GM21723 (cell line): ENCODE results near the gene RUFY4.
"Not testable (repeated sequence)": the region's sequence is repeated elsewhere in the genome, so short reads cannot be mapped to it uniquely, and the experiment has no call there.

Source experiments
- ATAC-seq: cut with Tn5 transposase; IDR thresholded peaks from one replicate; pipeline ENCODE4 v1.9.1; 2021; ENCODE audit warnings: mild to moderate bottlenecking, moderate library complexity; ENCODE audit not compliant: unreplicated experiment

RUFY4 gene

GRCh38 chr2:218081695-218082094 lies 12.6 kb downstream of the RUFY4 start:
- no peak for ATAC-seq

DNA sequence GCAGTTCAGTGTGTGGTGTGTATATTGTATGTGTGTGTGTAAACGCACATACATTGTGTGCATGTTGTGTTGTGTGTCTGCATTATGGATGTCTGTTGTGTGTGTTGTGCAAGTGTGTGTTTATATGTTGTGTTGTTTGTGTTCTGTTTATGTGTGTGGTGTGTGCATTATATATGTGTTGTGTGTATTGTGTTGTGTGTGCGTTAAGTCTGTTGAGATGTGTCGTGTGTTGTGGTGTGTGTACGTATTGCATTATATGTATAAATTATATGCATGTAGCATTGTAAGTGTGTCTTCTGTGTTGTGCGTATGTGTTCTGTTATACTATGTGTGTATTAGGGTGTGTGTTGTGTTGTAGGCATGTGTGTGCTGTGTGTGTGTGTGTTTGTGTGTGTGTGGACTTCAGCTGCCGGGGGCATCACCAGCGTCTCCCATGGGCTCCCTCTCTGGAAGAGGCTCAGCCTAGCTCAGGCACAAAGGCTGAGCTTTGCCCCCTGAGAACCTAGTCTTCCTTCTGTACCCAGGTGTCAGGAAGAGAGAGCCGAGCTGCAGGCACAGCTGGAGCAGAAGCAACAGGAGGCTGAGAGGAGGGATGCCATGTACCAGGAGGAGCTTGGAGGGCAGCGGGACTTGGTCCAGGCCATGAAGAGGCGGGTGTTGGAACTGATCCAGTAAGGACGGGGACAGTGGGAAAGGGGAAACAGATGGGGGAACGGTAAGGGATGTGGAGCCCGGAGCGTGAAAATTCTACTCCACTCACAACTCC lies 13.7 kb downstream of the RUFY4 start:
- ATAC-seq, result no peak

DNA sequence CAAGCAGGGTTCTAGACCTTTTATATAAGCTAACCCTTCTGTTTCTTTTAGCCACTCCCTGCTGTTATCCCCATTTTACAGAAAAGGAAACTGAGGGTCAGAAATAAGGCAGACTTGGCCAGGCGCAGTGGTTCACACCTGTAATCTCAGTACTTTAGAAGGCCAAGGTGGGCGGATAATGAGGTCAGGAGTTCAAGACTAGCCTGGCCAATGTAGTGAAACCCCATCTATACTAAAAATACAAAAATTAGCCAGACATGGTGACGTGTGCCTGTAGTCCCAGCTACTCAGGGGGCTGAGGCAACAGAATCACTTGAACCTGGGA lies 14.3 kb downstream of the RUFY4 start:
- no peak for ATAC-seq

DNA sequence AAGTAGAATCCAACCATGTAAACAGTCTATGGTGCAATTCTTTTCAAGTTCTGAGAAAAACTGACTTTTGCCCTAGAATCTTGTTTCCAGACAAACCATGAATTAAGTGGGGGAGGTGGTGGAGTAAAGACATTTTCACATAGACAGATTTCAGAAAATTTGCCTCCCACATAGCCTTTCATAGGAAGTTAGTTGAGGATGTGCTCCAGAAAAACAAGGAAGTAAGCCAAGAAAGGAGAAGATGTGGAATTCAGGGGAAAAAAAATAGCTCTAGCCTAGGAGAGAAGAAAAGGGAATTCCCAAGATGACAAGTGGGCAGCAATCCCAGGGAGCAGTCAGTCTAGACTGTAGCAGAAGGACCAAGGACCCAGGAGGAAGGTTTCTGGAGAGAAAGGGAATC lies 17.4 kb downstream of the RUFY4 start:
- no peak for ATAC-seq

- ATAC-seq, result no peak
Observed at GRCh38 chr2:218089259-218089658, 20.2 kb downstream of the RUFY4 start.

- no peak for ATAC-seq
Observed at GRCh38 chr2:218091746-218092145, 22.7 kb downstream of the RUFY4 start.

DNA sequence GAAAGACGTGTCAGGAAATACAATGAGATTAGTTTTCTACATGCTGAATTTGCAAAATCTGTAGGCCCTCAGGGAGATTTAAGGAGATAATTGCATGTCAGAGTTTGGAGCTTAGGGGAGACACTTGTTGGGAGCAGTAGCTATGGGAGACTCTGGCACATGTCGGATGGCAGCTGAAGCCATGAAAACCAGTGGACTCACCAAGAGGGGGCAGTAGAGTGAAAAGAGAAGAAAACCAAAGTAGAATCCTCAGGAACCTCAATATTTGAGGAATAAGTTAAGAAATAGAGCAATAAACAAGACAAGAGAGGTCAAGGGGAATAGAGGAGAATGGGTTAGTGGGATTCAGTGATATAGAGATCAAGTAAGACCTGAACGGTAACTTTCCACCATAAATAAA lies 24.8 kb downstream of the RUFY4 start:
- ATAC-seq, result no peak

DNA sequence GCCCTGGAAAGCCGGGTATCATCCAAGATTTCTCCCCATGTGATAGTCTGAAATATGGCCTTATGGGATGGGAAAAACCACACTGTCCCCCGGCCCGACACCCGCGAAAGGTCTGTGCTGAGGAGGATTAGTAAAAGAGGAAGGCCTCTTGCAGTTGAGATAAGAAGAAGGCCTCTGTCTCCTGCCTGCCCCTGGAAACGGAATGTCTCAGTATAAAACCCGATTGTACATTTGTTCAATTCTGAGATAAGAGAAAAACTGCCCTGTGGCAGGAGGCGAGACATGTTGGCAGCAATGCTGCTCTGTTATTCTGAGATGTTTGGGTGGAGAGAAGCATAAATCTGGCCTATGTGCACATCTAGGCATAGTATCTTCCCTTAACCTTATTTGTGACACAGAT lies 26.8 kb downstream of the RUFY4 start:
- no peak for ATAC-seq

- no peak for ATAC-seq
Observed at GRCh38 chr2:218097975-218098374, 28.9 kb downstream of the RUFY4 start.

- not testable (repeated sequence) for ATAC-seq
Observed at GRCh38 chr2:218108834-218109233, 39.8 kb downstream of the RUFY4 start.

DNA sequence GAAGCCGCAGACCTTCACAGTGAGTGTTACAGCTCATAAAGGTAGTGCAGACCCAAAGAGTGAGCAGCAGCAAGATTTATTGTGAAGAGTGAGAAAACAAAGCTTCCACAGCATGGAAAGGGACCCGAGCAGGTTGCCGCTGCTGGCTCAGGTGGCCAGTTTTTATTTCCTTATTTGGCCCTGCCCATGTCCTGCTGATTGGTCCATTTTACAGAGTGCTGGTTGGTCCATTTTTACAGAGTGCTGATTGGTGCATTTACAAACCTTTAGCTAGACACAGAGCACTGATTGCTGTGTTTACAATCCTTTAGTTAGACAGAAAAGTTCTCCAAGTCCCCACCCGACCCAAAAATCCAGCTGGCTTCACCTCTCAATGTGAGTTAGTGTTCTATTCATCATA lies 52.7 kb downstream of the RUFY4 start:
- ATAC-seq, result not testable (repeated sequence)

DNA sequence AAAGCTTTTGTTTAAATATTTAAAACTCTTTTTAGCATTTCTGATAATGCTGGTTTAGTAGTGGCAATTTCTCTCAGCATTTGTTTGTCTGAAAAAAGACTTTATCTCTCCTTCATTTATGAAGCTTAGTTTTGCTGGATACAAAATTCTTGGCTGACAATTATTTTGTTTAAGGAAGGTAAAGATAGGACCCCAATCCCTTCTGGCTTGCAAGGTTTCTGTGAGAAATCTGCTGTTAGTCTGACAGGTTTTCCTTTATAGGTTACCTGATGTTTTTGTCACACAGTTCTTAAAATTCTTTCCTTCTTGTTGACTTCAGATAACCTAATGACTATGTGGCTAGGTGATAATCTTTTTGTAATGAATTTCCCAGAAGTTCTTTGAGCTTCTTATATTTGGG lies 53.2 kb downstream of the RUFY4 start:
- not testable (repeated sequence) for ATAC-seq

DNA sequence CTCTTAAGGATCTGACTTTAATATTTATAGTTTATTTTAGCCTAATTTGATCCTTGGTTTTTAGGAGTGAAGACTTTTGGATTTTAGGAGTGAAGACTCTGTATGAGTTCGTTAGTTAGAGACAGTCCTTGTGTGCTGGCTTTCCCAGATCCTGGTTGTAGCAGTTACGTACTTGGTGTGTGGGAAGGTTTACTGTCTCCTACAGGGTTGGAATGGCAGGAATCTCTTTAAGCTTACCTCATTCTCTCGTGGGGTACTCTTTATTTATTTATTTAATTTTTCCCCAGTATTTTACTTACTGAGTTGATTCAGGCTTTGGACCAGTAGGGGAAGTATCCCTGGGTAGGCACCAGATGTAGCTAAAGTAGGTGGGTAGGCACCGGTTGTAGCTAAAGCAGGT lies 54.9 kb downstream of the RUFY4 start:
- no peak for ATAC-seq

- ATAC-seq, result no peak
Observed at GRCh38 chr2:218125095-218125494, 56.0 kb downstream of the RUFY4 start.

- ATAC-seq, result peak; percentile 76
Observed at GRCh38 chr2:218125626-218126080, 56.6 kb downstream of the RUFY4 start, which contains the start of gene CXCR2. CXCR2 (plus strand) TSS chr2:218126028; CDS start chr2:218134802, 8,774 bp downstream.

- ATAC-seq, result no peak
Observed at GRCh38 chr2:218127929-218128455, 58.9 kb downstream of the RUFY4 start.

- no peak for ATAC-seq
Observed at GRCh38 chr2:218128781-218129457, 59.9 kb downstream of the RUFY4 start.

DNA sequence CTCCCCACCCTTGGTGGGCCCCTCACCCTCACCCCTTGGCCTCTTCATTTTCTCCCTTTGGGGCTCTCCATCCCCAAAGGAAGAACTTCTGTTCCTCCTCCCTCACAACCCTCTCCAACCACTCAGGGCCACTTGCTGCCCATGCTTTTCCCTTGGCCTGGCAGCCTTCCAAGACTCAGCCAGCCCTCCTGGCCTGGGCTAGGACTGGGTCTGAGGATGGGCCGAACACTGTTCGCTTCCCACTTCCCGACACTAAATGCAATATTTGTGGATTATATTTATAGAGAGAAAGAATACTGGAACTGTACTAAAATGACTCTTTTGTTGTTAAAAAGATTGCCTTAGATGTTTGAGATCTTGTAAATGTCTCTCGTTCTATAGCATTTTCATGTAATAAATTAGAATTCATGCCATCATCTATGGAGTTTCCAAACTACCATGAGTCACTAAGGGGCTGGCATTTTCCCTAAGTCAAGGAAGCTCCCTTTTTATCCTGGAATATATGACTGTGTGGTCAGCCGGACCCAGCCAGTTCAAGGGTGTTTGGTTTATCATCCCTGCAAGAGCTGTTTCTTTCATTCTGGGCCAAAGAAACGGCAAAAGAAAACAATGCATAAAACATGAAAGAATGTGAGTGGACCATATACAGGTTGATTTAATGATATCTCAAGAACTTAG lies 60.5 kb downstream of the RUFY4 start:
- no peak for ATAC-seq

GRCh38 chr2:218130377-218130776 lies 61.3 kb downstream of the RUFY4 start:
- no peak for ATAC-seq

GRCh38 chr2:218130822-218131221 lies 61.8 kb downstream of the RUFY4 start:
- no peak for ATAC-seq

DNA sequence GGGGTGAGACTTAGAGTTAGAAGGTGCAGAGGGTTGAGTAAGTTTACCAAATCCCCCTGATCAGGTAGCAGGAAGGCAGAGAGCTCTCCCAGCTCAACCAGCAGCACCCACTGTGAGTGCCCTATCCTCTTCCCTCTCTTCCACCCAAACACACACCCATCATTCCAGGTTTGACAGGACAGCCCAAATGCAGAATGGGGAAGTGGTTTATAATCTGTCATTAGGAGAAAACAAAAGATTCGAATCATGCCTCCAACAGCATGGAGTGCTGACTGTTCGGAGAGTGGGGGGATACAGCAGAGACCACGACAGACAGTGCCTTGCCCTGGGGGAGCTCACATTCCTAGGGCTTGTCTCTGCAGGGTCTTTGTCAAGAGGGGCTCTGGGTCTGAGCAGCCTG lies 68.5 kb downstream of the RUFY4 start:
- no peak for ATAC-seq

DNA sequence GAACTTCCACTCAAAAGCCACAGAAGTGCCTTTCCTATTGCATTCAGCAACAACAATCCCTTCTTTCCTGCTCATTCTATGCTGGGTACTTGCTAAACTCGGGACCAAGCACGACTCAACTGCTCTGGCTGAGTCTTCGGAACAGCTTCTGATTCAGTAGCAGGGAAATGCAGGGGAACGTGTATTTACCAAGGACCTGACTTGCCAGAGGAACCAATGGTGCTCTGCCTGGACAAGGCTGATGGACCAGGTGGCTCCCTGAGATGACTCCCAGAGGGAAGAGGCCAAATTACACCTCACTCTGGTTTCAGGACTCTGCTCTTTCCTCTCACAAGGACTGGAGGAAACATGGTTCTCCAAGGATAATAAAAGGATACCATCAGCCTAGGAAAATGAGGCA lies 69.0 kb downstream of the RUFY4 start:
- no peak for ATAC-seq
